HG03066 (cell line): ENCODE measurements around the gene CADM2.

Experiments
- ATAC-seq: cut with Tn5 transposase; IDR thresholded peaks from one replicate; pipeline ENCODE4 v1.9.1; 2021; ENCODE audit warnings: low read depth; ENCODE audit not compliant: unreplicated experiment

CADM2 gene

DNA sequence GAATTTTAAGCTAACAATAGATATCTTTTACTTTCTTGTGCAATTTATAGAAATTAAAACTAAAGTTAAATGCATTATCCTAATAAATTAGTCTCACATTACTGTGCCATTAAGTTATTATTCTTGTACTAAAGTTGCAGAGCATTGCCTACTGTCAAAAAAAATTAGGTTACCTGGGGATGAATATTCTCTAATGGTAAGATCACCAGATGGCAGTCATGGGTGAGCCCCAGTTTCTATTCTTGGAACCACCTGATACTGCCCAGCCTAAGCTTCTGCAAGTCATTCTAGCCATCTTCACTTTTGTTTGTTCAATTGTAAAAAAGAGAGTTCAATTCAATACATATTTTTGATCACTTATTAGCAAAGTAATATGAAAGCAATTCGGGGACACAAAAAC is 213.2 kb downstream of the CADM2 start:
- ATAC-seq, result no peak

DNA sequence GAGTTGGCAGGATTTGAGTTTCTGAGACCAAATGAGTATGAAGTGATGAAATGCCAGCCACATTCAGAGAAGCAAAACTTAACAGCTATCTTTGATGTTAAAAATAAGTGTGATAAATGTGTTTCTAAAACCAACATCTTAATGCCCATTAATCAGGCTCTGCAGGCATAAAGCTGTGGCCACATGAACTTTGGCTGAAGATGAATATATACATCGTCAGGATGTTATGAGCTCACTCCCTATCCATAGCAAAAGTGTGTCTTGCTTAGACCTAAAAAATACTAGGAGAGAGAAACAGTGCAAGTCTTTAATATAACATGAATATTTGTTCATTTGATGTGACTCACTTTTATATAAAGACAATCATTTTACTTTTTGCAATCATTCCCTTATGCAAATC is 218.0 kb downstream of the CADM2 start:
- ATAC-seq, result no peak

DNA sequence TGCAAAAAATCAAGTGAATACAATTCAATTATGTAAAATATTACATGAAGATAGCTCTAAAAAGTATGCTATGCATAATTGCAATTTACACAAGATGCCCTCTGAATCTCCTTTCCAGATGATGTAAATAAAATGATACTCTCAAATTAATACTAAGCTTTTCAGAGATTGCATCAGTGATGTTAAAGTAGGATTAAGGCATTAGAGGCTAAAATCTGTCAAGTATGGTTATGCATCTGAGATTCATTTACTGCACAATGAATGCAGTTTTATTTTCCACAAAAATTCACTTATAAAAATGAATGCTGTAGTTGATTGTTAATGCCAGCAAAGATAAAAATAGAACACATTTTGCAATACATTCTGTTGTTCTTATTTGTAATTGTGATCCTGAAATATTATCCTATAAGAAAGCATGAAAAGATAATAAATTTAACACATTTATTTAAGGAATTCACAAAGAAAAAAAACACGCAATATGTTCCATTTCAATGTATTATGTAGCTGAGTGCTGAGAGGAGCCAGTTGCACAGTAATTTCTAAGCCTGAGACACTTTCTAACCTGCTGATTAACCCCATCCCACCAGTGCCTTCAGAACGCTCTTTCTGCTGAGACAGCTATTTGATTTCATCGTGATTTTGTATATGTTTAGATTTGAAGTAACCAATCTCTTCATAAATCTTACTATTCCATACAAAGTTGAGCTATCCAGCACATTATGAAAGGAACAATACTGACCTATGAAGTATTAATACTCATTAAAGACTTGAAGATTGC is 224.4 kb downstream of the CADM2 start:
- no peak for ATAC-seq

DNA sequence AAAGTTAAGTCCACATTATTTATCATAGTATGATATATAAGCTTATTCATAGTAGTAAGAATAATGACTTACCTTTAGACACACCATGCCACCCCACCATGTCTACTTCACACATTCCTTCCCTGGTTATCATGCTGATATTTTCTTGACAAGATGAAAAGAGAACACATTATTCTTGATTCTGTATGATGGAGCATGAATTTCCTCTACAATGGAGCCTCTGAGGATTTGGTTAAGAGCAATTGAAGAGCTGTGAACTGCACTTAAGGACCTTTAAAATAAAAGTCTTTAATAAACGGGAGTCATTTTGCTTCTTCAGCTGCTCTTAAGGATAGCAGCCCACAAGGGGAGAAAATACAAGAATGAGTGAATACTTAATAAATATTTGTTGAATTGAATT is 226.7 kb downstream of the CADM2 start:
- ATAC-seq, result no peak

DNA sequence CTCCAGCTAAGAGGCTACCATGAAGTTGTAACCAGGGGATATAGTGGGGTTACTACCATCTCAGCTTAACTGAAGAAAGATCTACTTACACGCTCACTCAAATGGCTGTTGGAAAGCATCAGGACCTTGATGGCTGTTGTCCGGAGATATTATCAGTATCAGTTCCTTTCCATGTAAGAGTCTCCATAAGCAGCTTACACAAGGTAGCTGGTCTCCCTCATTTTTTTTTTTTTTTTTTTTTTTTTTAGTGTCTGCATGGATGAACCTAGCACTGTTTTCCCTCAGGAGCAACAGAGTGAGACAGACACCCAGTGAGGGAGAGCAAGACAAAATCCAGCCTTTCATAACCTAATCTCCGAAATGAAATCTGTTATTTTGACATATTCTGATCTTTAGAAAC is 230.9 kb downstream of the CADM2 start:
- ATAC-seq, result no peak

DNA sequence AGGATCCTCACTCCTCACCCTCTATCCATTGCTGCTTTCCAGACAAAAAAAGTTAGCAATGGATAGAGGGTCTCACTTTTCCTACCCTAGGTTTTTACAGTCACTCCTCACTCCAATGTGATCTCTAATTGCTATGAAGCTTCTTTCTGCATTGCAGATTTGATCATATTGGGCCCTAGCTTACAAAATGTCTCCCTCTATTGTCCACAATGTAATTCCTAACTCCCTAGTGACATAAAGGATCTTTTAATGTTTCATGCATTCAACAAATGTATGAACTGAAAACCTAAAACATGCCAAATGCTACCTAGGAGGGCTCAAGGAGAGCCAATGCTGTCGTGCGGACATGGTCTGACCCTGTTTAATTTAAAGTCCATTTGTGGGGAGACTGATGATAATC is 234.8 kb downstream of the CADM2 start:
- no peak for ATAC-seq

DNA sequence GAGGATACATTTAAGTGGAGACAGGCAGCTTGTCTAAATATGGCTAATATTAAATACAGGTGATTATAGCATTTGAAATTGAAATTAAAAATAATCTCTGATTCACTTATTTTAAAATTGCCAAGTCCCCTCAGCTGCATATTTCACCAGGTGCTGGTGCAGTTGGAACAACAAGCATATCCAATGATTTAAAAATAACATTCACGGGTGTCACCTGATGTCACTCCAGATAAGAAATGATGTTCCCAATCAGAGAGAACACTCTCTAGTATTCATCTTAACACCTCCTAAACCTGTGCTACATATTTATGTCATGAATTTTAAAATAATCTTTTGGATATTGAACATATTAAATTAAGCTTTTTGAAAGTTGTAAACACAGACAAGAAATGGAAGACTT is 249.9 kb downstream of the CADM2 start:
- ATAC-seq, result no peak

DNA sequence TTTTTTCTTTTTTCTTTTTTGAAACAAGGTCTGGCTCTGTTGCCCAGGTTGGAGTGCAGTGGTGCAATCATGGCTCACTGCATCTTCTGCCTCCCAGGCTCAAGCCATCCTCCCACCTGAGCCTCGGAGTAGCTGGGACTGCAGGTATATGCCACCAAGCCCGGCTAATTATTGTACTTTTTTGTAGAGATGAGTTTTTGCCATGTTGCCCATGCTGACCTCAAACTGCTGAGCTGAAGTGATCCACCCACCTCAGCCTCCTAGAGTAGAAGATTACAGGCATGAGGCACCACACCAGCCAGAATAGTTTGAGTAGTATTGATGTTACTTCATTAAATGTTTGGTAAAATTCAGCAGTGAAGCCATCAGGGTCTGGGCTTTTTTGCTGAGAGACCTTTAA is 251.8 kb downstream of the CADM2 start:
- ATAC-seq, result no peak

DNA sequence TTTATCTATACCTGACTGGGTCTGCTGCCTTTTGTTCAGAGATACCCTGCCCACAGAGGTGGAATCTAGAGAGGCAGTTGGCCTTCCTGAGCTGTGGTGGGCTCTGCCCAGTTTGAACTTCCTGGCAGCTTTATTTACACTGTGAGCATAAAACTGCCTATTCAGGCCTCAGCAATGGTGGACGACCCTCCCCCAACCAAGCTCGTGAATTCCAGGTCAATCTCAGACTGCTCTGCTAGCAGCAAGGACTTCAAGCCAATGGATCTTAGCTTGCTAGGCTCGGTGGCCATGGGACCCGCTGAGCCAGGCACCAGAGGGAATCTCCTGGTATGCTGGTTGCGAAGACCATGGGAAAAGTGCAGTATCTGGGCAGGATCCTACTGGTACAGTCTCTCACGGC is 270.2 kb downstream of the CADM2 start:
- no peak for ATAC-seq

DNA sequence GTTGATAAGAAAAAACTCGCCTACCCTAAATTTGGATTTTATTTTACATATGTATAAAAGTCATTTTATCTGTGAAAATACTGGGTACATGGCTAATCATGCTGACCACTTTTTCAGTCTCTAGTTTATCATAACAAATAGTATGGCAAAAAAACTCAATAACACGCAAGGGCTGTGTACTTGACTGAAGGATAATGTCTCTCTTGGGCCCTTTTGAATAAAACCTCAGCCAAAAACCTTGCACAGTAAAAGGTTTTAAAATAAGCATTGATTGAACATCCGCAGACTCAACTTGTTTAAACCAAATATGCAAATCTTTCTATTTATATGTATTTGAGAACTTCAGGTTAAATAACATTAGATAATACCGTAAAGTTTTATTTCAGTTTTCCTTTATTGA is 285.3 kb downstream of the CADM2 start:
- no peak for ATAC-seq

DNA sequence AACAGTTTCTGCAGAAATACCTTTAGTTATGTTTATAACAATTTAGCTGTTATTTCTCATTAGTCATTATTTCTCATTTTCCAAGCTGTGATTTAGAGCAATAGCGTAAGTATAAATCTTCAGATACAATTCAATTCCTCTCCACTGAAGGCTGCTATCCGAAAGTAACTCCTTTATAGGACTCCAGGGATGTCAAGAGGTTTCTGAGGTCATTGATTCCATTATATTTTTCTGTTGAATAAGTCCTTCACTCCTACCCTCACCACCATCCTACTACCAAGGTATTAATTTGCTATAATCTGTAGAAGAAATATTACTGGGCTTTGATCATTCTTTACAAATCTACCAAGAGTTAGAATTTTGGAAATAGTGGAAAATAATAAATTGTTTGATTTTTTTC is 285.7 kb downstream of the CADM2 start:
- no peak for ATAC-seq

DNA sequence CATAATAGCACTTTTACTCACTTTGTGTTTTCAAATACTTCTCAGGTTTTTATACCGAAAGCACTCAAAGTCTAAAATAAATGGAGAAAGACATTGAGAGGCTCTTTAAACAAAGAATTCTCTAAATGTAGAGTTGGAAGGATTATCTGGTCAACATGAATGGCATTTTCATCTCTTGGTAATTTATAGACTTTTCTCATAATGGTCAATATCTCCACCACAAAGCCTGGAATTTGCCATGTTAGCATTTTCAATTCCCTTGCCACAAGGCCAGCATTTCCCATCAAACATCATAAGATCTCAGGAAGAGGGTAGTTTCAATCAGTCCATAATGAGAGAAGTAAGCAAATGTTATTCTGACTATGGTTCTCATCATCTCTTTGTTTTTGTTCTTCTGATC is 293.0 kb downstream of the CADM2 start:
- no peak for ATAC-seq

DNA sequence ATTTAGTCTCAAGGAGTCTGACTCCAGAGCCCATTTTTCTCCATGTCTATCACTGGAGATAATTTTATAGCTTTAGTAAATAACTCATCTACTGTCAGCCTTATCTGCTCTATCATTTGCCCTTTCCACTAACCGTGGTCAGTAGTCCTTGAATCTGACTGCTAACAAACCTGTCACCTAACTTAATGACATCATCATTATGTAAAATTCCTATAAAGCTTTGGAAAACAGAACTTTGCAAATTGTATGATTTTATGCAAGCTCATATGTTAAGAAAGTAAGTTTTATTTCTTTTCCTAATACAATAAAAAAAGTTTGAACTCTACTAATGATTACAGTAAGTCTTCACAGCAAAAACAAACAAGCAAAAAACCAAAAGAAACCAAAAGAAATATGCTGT is 293.9 kb downstream of the CADM2 start:
- ATAC-seq, result no peak

DNA sequence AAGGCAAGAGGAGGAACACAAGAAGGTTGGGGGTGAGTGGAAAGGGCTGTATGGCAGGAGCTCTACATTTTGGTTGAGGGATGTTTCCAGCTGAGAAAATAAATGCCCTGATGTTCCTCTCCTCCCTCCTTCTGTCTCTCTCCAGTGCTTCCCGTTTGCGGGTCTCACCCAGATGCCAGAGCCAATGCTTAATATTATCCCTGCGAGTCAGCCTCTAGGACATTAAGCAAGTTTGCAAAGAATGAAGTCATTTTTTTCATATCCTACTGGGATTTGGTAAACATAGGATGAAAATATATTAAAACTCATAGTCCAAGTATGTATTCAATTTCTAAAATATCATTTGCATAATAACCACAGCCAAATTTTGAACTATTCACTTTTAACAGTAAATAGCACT is 295.9 kb downstream of the CADM2 start:
- no peak for ATAC-seq

DNA sequence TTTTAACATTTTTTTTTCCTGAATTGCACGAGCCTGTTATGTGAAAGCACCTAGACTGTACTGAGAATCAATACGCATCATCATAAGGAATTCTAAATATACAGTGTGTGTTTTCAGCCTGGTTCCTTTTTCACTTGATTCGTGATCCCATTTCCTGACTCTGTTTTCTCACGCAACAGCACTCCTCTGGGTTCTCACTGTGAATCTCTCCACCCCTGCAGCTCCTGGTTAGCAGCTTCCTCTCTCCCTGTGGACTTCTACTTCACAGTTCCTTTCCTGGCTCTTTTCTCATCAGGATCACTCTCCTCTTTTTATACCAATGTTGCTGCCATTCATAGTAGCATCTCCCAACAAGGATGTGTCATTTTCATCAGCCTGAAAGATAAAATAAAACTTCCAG is 297.2 kb downstream of the CADM2 start:
- ATAC-seq, result no peak

DNA sequence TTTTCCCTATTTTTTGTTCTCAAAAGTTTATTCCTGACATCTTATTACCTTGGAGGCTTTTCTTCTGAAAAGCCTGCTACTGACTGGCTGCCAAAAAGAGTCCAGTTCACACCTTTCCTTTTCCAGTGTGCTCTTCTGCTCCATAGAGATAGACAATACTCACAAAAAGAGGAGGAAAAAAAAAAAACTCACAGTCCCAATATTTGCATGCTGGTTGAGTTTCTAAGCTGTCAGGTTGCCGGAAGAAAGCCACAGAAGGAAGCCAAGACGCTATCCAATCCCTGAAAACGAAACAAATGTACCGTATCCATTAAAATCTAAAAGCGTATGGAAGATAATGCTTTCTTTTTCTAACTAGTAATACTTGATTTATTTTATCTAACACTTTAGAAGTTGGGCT is 299.5 kb downstream of the CADM2 start:
- no peak for ATAC-seq

DNA sequence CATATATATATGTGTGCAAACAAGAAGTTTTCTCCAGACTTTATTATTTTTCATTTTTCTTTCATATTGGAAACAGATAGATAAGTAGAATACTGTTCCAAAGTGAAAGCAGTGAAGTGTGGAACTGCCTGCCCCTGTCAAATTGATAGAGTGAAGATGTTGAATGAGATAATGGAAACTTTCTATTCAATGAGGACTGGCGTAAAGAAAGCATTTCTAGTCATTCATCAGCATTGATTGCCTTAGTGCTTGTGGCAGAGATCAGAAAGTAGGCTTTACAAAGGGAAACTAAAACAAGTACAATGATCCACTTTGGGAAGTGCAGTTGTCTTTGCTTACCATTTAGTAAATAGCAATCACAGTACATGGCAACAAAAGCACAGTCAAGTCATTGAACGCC is 300.0 kb downstream of the CADM2 start:
- no peak for ATAC-seq

DNA sequence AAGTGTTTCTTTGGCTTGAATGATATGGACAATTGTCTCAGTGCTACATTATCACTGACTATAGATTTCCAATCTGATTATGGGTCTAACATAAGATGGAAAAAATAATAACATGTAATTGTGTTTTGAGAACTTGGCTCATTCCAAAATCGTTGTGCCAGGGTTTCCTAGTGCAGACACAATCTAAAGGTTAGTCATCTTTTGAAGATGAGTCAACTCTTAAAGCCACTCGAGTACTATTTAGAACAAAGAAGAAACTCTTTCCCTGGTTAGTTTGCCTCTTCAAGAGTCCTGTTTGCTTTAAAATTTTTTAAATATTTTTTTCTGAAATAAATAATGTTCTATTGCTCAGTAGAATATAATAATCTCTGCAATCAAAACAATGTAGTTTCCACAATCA is 301.0 kb downstream of the CADM2 start:
- no peak for ATAC-seq

DNA sequence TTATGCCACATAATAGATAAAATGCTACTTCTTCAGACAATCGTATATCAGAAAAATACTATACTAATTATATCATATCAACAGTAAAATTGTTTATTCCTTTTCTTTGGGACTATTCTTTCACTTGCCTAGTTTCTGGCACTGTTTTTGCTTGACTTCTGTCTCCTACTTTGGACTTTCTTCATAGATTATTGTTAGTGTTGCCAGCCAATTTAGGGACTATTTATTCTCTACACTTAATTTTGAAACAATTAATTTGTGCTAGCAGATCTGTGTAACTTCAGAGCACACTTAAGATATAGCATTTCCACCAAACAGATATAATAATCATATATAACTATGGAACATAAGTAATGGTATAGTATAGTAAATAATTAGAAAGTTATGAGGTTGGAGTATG is 305.6 kb downstream of the CADM2 start:
- no peak for ATAC-seq

DNA sequence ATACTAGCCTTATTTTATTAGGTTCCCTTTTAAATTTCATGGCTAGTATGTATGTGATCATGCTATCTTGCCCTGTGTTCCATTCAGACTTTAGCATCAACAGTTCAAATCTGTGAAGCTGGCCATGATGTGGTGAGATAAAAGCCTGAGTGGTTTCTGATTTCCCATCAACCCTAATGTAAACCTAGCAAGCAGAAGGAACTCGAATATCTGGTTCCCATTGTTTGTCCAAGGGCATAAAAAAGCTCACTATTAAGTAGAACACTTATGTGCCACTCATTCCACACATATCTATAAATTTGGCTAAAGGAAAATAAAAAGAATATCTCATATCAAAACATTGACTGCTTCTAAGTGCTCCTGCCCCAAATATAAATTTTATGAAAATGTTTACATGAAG is 311.7 kb downstream of the CADM2 start:
- ATAC-seq, result no peak

DNA sequence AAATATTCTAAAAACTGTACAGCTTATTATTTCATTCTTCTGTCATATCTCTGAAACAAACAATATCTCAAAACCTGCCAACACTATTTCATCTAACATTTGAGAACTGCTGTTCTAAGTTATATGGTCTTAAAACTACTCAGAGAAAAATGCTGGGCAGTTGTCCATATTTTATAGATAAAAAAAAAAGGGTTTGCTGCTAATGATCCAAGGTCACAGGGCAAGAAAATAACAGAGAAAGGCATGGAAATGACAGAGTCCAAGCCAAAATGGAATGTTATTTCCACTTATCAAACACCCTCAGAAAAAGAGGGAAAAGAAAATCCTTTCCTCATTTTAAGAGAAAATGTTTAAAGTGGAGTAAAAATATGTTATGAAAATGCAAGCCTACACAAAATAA is 313.1 kb downstream of the CADM2 start:
- ATAC-seq, result no peak

DNA sequence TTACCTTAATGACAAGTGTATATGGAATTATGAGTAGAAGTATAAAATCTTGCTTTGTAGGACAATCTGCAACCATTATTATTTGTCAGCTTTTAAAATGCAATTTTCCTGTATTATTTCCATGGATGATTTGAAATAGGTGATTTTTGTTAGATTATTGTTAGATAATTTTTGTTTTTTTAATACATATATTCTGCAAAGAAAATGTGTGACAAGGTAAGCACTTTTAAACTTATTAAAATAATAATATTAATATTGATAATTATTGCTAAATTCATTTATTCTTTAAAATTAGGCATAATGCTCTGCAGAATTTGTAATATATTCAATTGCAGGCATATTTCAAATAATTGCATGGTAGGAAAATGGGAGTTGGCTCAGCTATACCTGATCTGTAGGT is 329.5 kb downstream of the CADM2 start:
- no peak for ATAC-seq

DNA sequence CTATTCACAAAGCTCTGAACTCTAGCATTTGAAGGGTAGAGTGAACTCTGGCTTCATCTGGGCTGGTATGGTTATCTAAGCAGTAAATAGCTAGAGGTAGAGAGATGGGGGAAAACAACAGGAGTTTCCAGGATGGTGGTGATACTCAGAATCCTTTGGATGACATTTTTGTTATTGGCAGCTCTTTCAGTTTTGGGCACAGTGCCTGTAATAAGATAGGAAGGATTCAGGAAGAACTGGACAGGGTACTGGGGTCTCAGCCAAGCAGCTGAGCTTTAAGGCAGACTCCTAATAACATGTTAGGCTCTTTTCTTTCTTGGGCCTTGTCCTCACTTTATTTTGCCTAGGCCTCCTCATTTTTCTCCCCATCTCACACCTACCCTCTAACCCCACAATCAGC is 338.5 kb downstream of the CADM2 start:
- no peak for ATAC-seq
